T-cell (primary cell): ENCODE results near the gene MAPK7. TPM values are rescaled to one million over a fixed set of nuclear protein-coding genes. Genes with fewer than 3 reads are reported as not detected.
A peak's percentile ranks its signal among the peaks of the same experiment; 100 is the strongest.

ENCODE experiments used
- ATAC-seq, 4 experiments: fragments of 200-7000 bp in 3 of 4; fragments of 150-1000 bp in 1 of 4; cut with Tn5 transposase; replicated peaks in 1 of 4; 1 replicate in 3 of 4; 2 replicates in 1 of 4; pipeline ENCODE4 v1.10.0; 2021; ENCODE audit warnings: moderate library complexity in 3 of 4, mild to moderate bottlenecking in 2 of 4, moderate number of reproducible peaks in 1 of 4
- CTCF ChIA-PET, 2 donors: fragments of 300-600 bp; sonication (Branson Sonifier 250); formaldehyde crosslinking; loops; one replicate each; lab custom pipeline; 2022; ENCODE audit warnings: antibody characterized with exemption in 2 of 2; lab: Charles Lee
- POLR2A ChIA-PET, 2 donors: fragments of 300-600 bp; sonication (Branson Sonifier 250); formaldehyde crosslinking; loops; one replicate each; lab custom pipeline; 2022; ENCODE audit warnings: antibody characterized with exemption in 2 of 2; lab: Charles Lee
- DNase-seq, 35 experiments: peaks; one replicate each; pipeline versions ENCODE4 v3.0.0 to v3.0.0-alpha.2; 2013 to 2023
- H3K27ac ChIP-seq: one replicate; pipeline ENCODE4 v1.5.1; 2013; ENCODE audit warnings: low read length
- H3K27me3 ChIP-seq, 2 experiments: replicated peaks in 1 of 2; 1 replicate in 1 of 2; 2 replicates in 1 of 2; pipeline versions ENCODE4 v1.6.1 to v1.7.0; 2013; ENCODE audit warnings: low read length in 1 of 2, mixed read lengths in 1 of 2; ENCODE audit not compliant: control insufficient read depth in 2 of 2, insufficient read depth in 2 of 2; ENCODE audit errors: extremely low read depth in 1 of 2
- H3K36me3 ChIP-seq, 2 donors: 1 replicate in 1 of 2; 2 replicates in 1 of 2; pipeline versions ENCODE4 v1.6.1 to v1.7.0; 2013; ENCODE audit warnings: low read length in 1 of 2; ENCODE audit not compliant: control insufficient read depth in 2 of 2, insufficient read depth in 1 of 2; ENCODE audit errors: extremely low read depth in 1 of 2
- H3K4me1 ChIP-seq, 2 experiments: 1 replicate in 1 of 2; 2 replicates in 1 of 2; pipeline versions ENCODE4 v1.6.1 to v1.7.0; 2013; ENCODE audit warnings: low read length in 2 of 2, mixed read lengths in 1 of 2; ENCODE audit not compliant: insufficient read depth in 2 of 2, control insufficient read depth in 1 of 2; ENCODE audit errors: extremely low read depth in 1 of 2
- H3K4me3 ChIP-seq, 2 donors: 1 replicate in 1 of 2; 2 replicates in 1 of 2; pipeline versions ENCODE4 v1.5.1 to v1.7.0; 2013; ENCODE audit warnings: mild to moderate bottlenecking in 2 of 2, low read length in 1 of 2, moderate library complexity in 1 of 2; ENCODE audit not compliant: control insufficient read depth in 1 of 2; ENCODE audit errors: extremely low read depth in 1 of 2
- H3K9me3 ChIP-seq: 2 replicates; pipeline ENCODE4 v1.7.0; 2013
- H3K27ac Mint-ChIP-seq, 2 donors: one replicate each; pipeline ENCODE4 v1.8.0; 2020 to 2021; ENCODE audit warnings: mild to moderate bottlenecking in 2 of 2, mixed read lengths in 2 of 2
- H3K27me3 Mint-ChIP-seq, 2 donors: one replicate each; pipeline ENCODE4 v1.8.0; 2021 to 2022; ENCODE audit warnings: mixed read lengths in 2 of 2
- H3K36me3 Mint-ChIP-seq: one replicate; pipeline ENCODE4 v1.8.0; 2021; ENCODE audit warnings: mixed read lengths
- H3K4me1 Mint-ChIP-seq, 3 donors: one replicate each; pipeline ENCODE4 v1.8.0; 2020 to 2022; ENCODE audit warnings: mixed read lengths in 3 of 3, mild to moderate bottlenecking in 1 of 3
- H3K4me3 Mint-ChIP-seq, 3 donors: one replicate each; pipeline ENCODE4 v1.8.0; 2020 to 2022; ENCODE audit warnings: mild to moderate bottlenecking in 3 of 3, mixed read lengths in 3 of 3, moderate library complexity in 3 of 3
- H3K9me3 Mint-ChIP-seq, 3 donors: one replicate each; pipeline ENCODE4 v1.8.0; 2020 to 2022; ENCODE audit warnings: mixed read lengths in 3 of 3
- WGBS: methylation state at CpG from one replicate; pipeline ENCODE4 v1.1.5; 2013; ENCODE audit warnings: missing lambda C conversion rate; ENCODE audit not compliant: insufficient coverage; 5-methylcytosine and 5-hydroxymethylcytosine counted together
- total RNA-seq, 35 experiments: library from RNA in 6 of 35; stranded (reverse) in 6 of 35; fragments of 120-200 nt in 1 of 35; gene quantifications; one replicate each; pipeline versions ENCODE4 v1.2.1 to v1.2.4 and lab custom pipeline; 2013 to 2026

MAPK7 gene
- 10 to 100 TPM; 14.6 to 29.8 (median 27.9) TPM for total RNA-seq
- total RNA-seq (2013): 13.9 TPM
- total RNA-seq (lab: John Stamatoyannopoulos, UW): 2.7 to 21.6 (median 12.9) reads per million in 29 experiments

DNA sequence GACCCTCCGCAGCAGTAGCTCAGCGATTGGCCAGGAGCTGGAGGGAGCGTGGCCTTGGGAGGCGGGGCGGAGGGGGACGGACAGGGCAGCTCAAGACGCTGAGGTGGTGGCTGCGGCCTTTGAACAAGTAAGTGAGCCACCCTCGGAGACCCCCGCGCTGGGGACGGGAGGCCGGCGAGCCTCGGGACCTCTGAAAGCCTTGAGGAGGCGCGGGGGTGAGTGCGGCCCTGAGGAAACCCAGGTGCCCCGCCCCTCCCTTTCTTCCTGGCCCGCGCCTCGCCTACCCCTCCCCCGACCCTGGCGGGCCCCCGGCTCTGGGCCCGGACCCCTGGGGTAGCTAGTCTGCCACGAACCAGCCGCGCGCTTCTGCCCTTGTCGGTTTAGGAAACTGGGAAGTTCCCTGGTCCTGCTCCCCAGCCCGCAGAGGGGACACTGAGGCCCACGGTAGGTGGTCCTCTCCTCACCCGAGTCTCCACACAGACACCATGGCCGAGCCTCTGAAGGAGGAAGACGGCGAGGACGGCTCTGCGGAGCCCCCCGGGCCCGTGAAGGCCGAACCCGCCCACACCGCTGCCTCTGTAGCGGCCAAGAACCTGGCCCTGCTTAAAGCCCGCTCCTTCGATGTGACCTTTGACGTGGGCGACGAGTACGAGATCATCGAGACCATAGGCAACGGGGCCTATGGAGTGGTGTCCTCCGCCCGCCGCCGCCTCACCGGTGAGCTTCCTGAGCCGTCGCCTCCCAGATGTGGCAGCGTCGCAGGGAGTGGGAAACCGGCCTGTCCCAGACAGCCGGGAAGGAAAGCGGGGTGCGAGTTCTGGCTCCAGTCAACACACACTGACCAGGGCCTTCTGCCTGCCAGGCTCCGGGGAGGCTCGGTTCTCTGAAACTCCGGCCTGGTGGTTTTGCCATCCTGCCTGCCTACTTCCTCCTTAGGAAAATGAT is at the start of gene MAPK7:
Gene MAPK7, plus strand, starts transcription at position 83 of the 945 bp plus-strand sequence. Its CDS starts 403 bp downstream, at position 486.
- Mint-ChIP-seq H3K27ac (peak within 1 kb of the TSS; percentile 98 to 99), H3K36me3 (peaks cover 23% of the 10 kb centered on the region), H3K4me3 (peak within 1 kb of the TSS; percentile 97 to 100 (median 100)), H3K4me1 (peaks cover 9 to 29% (median 13%) of the 10 kb centered on the region in 3 donors), H3K27me3 (no peaks in the 10 kb centered on the region), H3K9me3 (no peaks in the 10 kb centered on the region)
- WGBS: 35% methylated on average over 69 of the region's 69 CpGs
- H3K9me3 ChIP-seq: no peaks in the 10 kb centered on the region
- peak within 1 kb of the TSS; percentile 86 to 98 for H3K4me3 ChIP-seq
- POLR2A ChIA-PET: no interaction called here
- peak within 1 kb of the TSS; percentile 77 for H3K27ac ChIP-seq
- CTCF ChIA-PET: interaction anchor here (0.6 to 1.9 kb wide), 9 partner anchors 14 to 1736 kb away, joined by 3 to 64 read pairs (median 4); partner anchors contain the start of genes B9D1 (in 2 of the 2) and ALDH3A2 (in 1 of the 2)
- no peaks in the 10 kb centered on the region for H3K27me3 ChIP-seq
- ATAC-seq (peak; percentile 5 to 13 (median 9)), DNase-seq (no peak)
- H3K4me1 ChIP-seq: peaks cover 8 to 19% of the 10 kb centered on the region in 2 experiments
- peaks cover 0 to 26% of the 10 kb centered on the region in 2 donors for H3K36me3 ChIP-seq

GRCh38 chr17:19329136-19329535 is 49.2 kb upstream of the MAPK7 start:
- no peak for DNase-seq
- Mint-ChIP-seq H3K4me1 (no peaks in the 10 kb centered on the region), H3K9me3 (peaks cover 0 to 12% (median 8%) of the 10 kb centered on the region in 3 donors), H3K36me3 (no peaks in the 10 kb centered on the region), H3K27me3 (no peaks in the 10 kb centered on the region), H3K4me3 (no peak overlapping the region), H3K27ac (no peak overlapping the region)
- 100% methylated on average over 1 of the region's 2 CpGs for WGBS
- Histone ChIP-seq H3K4me1 (no peaks in the 10 kb centered on the region), H3K36me3 (no peaks in the 10 kb centered on the region), H3K4me3 (no peak overlapping the region), H3K9me3 (no peaks in the 10 kb centered on the region), H3K27me3 (peaks cover 0 to 17% of the 10 kb centered on the region in 2 experiments), H3K27ac (no peak overlapping the region)
- ATAC-seq: no peak
- CTCF ChIA-PET: no interaction called here
- POLR2A ChIA-PET: no interaction called here

DNA sequence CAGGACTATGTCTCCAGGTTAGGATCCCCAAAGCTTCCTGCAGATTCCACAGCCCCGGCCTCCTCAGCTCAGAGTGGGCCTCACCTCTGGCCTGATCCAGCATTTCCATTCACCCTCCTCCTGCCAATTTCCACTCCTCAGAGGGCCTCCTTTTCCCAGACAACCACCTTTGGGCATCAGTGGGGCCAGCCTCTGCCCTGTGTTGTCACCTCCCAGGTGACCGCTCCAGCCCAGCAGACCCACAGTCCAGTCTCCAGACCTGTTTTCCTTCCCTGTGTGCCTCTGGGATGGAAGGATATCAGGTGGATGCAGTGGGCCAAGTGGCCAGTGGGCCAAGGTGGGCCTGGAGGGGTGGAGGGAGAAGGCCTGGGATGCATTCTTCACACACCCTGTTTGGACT is 48.5 kb upstream of the MAPK7 start:
- POLR2A ChIA-PET: no interaction called here
- WGBS: 100% methylated on average over 1 of the region's 2 CpGs
- no peak for ATAC-seq
- Histone ChIP-seq H3K36me3 (no peaks in the 10 kb centered on the region), H3K4me1 (no peaks in the 10 kb centered on the region), H3K27ac (no peak overlapping the region), H3K9me3 (no peaks in the 10 kb centered on the region), H3K27me3 (peaks cover 0 to 22% of the 10 kb centered on the region in 2 experiments), H3K4me3 (no peak overlapping the region)
- Mint-ChIP-seq H3K27me3 (no peaks in the 10 kb centered on the region), H3K27ac (no peak overlapping the region), H3K4me1 (no peaks in the 10 kb centered on the region), H3K36me3 (no peaks in the 10 kb centered on the region), H3K4me3 (no peak overlapping the region), H3K9me3 (peaks cover 0 to 12% (median 8%) of the 10 kb centered on the region in 3 donors)
- DNase-seq: peak in 1 of 35 experiments; percentile 12
- CTCF ChIA-PET: no interaction called here

DNA sequence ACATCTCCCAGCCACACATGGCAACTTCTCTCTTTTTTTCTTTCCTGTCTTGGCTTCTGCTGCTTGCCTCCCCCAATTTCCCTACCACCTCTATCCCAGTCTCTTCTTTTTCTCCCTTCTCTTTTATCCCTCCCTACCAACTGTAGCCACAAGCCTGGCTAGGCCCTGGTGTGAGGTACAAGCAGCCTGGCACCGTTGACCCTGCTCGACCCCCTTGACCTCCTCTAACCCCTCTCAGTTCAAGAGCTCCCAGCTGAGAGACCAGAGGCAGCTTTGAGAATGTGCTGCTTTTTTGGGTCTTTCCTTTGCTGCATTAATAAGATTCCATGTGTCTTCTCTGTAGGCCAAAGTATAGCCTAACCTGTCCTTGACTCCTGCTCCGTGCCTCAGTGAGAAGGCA is 48.0 kb upstream of the MAPK7 start:
- no peaks in the 10 kb centered on the region for H3K27me3 Mint-ChIP-seq
- POLR2A ChIA-PET: no interaction called here

DNA sequence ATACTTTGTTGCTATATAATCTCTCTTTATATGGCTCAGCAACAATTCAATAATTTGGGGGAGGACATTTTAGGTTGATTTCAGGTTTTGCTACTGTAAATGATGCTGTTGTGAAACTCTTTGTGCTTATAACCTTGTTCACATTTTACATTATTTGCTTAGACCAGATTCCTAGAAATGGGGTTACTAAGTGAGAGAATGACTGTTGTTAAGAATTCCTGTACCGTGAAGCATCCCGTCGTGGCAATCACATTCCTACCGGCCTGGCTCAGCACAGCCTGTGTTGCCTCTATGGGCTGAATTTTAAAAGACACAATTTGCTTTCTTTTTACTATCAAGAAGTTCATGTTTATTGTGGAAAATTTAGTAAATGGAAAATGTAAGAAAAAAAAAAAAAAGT is 47.2 kb upstream of the MAPK7 start:
- Histone ChIP-seq H3K36me3 (no peaks in the 10 kb centered on the region), H3K27ac (no peak overlapping the region), H3K9me3 (no peaks in the 10 kb centered on the region), H3K4me1 (no peaks in the 10 kb centered on the region), H3K4me3 (no peak overlapping the region), H3K27me3 (peaks cover 0 to 26% of the 10 kb centered on the region in 2 experiments)
- H3K4me3 Mint-ChIP-seq: no peak overlapping the region
- no peaks in the 10 kb centered on the region for H3K36me3 Mint-ChIP-seq
- H3K9me3 Mint-ChIP-seq: peaks cover 0 to under 1% (median 0%) of the 10 kb centered on the region in 3 donors
- ChIA-PET POLR2A (no interaction called here), CTCF (interaction anchor here in 1 of 2 donors (0.6 kb wide), 1 partner anchor 25 kb away, joined by 4 read pairs; no protein-coding TSS in a partner anchor)
- H3K4me1 Mint-ChIP-seq: no peaks in the 10 kb centered on the region
- no CpG with 5 or more reads among the region's 4 CpGs for WGBS
- ATAC-seq: no peak
- peaks cover 0 to 4% of the 10 kb centered on the region in 2 donors for H3K27me3 Mint-ChIP-seq
- DNase-seq: no peak
- no peak overlapping the region for H3K27ac Mint-ChIP-seq

More for the DNA sequence above, 48.0 kb upstream of the MAPK7 start:
- no peaks in the 10 kb centered on the region for H3K9me3 ChIP-seq
- no peak for ATAC-seq
- no peaks in the 10 kb centered on the region for H3K36me3 ChIP-seq
- CTCF ChIA-PET: no interaction called here
- 62% methylated on average over 2 of the region's 3 CpGs for WGBS
- Mint-ChIP-seq H3K9me3 (peaks cover 0 to 9% (median 4%) of the 10 kb centered on the region in 3 donors), H3K27ac (no peak overlapping the region), H3K36me3 (no peaks in the 10 kb centered on the region), H3K4me3 (no peak overlapping the region), H3K4me1 (no peaks in the 10 kb centered on the region)
- H3K27ac ChIP-seq: no peak overlapping the region
- no peaks in the 10 kb centered on the region for H3K4me1 ChIP-seq
- no peak overlapping the region for H3K4me3 ChIP-seq
- peaks cover 0 to 22% of the 10 kb centered on the region in 2 experiments for H3K27me3 ChIP-seq
- DNase-seq: peak in 1 of 35 experiments; percentile 5

- Mint-ChIP-seq H3K27me3 (peaks cover 0 to 4% of the 10 kb centered on the region in 2 donors), H3K4me1 (no peaks in the 10 kb centered on the region), H3K27ac (no peak overlapping the region), H3K36me3 (no peaks in the 10 kb centered on the region), H3K4me3 (no peak overlapping the region), H3K9me3 (no peaks in the 10 kb centered on the region)
- ATAC-seq (no peak), DNase-seq (no peak)
- POLR2A ChIA-PET: no interaction called here
- CTCF ChIA-PET: interaction anchor here in 1 of 2 donors (0.6 kb wide), 1 partner anchor 26 kb away, joined by 4 read pairs; no protein-coding TSS in a partner anchor
- no peaks in the 10 kb centered on the region for H3K4me1 ChIP-seq
- 84% methylated on average over 6 of the region's 13 CpGs for WGBS
- H3K36me3 ChIP-seq: no peaks in the 10 kb centered on the region
- H3K27ac ChIP-seq: no peak overlapping the region
- peaks cover 0 to 31% of the 10 kb centered on the region in 2 experiments for H3K27me3 ChIP-seq
- H3K4me3 ChIP-seq: no peak overlapping the region
- no peaks in the 10 kb centered on the region for H3K9me3 ChIP-seq
Measured at GRCh38 chr17:19331543-19332245, 46.6 kb upstream of the MAPK7 start.
